H9 (cell line): Measurements from ENCODE around the gene BPGM. TPM values are rescaled to one million over a fixed set of nuclear protein-coding genes. Genes with fewer than 3 reads are reported as not detected.

Experiments used
- DNase-seq: peaks from one replicate; pipeline ENCODE4 v3.0.0-alpha.2; 2017
- H2AFZ ChIP-seq: one replicate; pipeline ENCODE4 v1.6.1; 2013; ENCODE audit warnings: mild to moderate bottlenecking, low read length, control low read depth, moderate library complexity
- H2AK5ac ChIP-seq: 2 replicates; pipeline ENCODE4 v1.6.1; 2013; ENCODE audit warnings: low read length, control low read depth, mixed read lengths; ENCODE audit not compliant: insufficient read length
- H2BK120ac ChIP-seq: one replicate; pipeline ENCODE4 v1.6.1; 2013; ENCODE audit warnings: low read depth, mild to moderate bottlenecking, low read length, control low read depth, inconsistent platforms; ENCODE audit not compliant: poor library complexity, severe bottlenecking
- H2BK12ac ChIP-seq: 2 replicates; pipeline ENCODE4 v1.6.1; 2013; ENCODE audit warnings: low read length, control low read depth, mixed read lengths, low read depth; ENCODE audit not compliant: insufficient read length
- H2BK15ac ChIP-seq: 2 replicates; pipeline ENCODE4 v1.6.1; 2013; ENCODE audit warnings: low read depth, low read length, control low read depth
- H2BK20ac ChIP-seq: one replicate; pipeline ENCODE4 v1.6.1; 2013; ENCODE audit warnings: low read depth, mild to moderate bottlenecking, low read length, control low read depth, inconsistent platforms; ENCODE audit not compliant: poor library complexity, severe bottlenecking
- H2BK5ac ChIP-seq: 2 replicates; pipeline ENCODE4 v1.6.1; 2013; ENCODE audit warnings: low read length, control low read depth, mixed read lengths; ENCODE audit not compliant: insufficient read length
- H3K14ac ChIP-seq: 2 replicates; pipeline ENCODE4 v1.6.1; 2013; ENCODE audit warnings: low read length, control low read depth; ENCODE audit not compliant: insufficient read depth
- H3K18ac ChIP-seq: 2 replicates; pipeline ENCODE4 v1.6.1; 2013; ENCODE audit warnings: low read depth, mild to moderate bottlenecking, mixed read lengths, low read length, control low read depth; ENCODE audit not compliant: insufficient read length
- H3K23ac ChIP-seq: 2 replicates; pipeline ENCODE4 v1.6.1; 2013; ENCODE audit warnings: low read length, control low read depth, mixed read lengths, low read depth; ENCODE audit not compliant: insufficient read length
- H3K23me2 ChIP-seq: 2 replicates; pipeline ENCODE4 v1.6.1; 2013; ENCODE audit warnings: low read depth, mild to moderate bottlenecking, mixed read lengths, low read length, control low read depth; ENCODE audit not compliant: insufficient read length, poor library complexity, severe bottlenecking
- H3K27ac ChIP-seq: 2 replicates; pipeline ENCODE4 v1.5.1; 2013; ENCODE audit warnings: low read length, control low read depth, mixed read lengths, low read depth; ENCODE audit not compliant: insufficient read length
- H3K27me3 ChIP-seq: 2 replicates; pipeline ENCODE4 v1.6.1; 2013; ENCODE audit warnings: low read length, control low read depth, inconsistent platforms; ENCODE audit not compliant: insufficient read depth
- H3K4ac ChIP-seq: 2 replicates; pipeline ENCODE4 v1.6.1; 2013; ENCODE audit warnings: low read depth, mild to moderate bottlenecking, control low read depth, inconsistent platforms, low read length, moderate library complexity
- H3K4me1 ChIP-seq: 2 replicates; pipeline ENCODE4 v1.6.1; 2013; ENCODE audit warnings: low read length, control low read depth, inconsistent platforms; ENCODE audit not compliant: insufficient read depth
- H3K4me2 ChIP-seq: 2 replicates; pipeline ENCODE4 v1.6.1; 2013; ENCODE audit warnings: low read length, control low read depth, mixed read lengths; ENCODE audit not compliant: insufficient read length, insufficient read depth
- H3K56ac ChIP-seq: 2 replicates; pipeline ENCODE4 v1.6.1; 2013; ENCODE audit warnings: low read depth, mild to moderate bottlenecking, mixed read lengths, low read length, control low read depth; ENCODE audit not compliant: insufficient read length
- H3K79me1 ChIP-seq: 2 replicates; pipeline ENCODE4 v1.6.1; 2013; ENCODE audit warnings: low read depth, mild to moderate bottlenecking, moderate library complexity, low read length, control low read depth, inconsistent platforms; ENCODE audit not compliant: insufficient read depth, poor library complexity, severe bottlenecking
- H3K79me2 ChIP-seq: 2 replicates; pipeline ENCODE4 v1.6.1; 2013; ENCODE audit warnings: low read length, control low read depth, inconsistent platforms; ENCODE audit not compliant: insufficient read depth
- H3K9ac ChIP-seq: 2 replicates; pipeline ENCODE4 v1.6.1; 2013; ENCODE audit warnings: low read length, control low read depth, mixed read lengths; ENCODE audit not compliant: insufficient read length; ENCODE audit errors: extremely low read depth
- H3K9me3 ChIP-seq: one replicate; pipeline ENCODE4 v1.6.1; 2013; ENCODE audit warnings: low read depth, low read length, inconsistent platforms; ENCODE audit not compliant: control insufficient read depth
- H3T11ph ChIP-seq: one replicate; pipeline ENCODE4 v1.6.1; 2013; ENCODE audit warnings: mild to moderate bottlenecking, low read length, control low read depth, inconsistent platforms
- H4K20me1 ChIP-seq: one replicate; pipeline ENCODE4 v1.6.1; 2013; ENCODE audit not compliant: control insufficient read depth, insufficient read length, insufficient read depth
- H4K5ac ChIP-seq: 2 replicates; pipeline ENCODE4 v1.6.1; 2013; ENCODE audit warnings: low read depth, mild to moderate bottlenecking, mixed read lengths, low read length, control low read depth; ENCODE audit not compliant: insufficient read length
- H4K8ac ChIP-seq: replicated peaks from 2 replicates; pipeline ENCODE4 v1.6.1; 2013; ENCODE audit warnings: low read length, control low read depth, mixed read lengths, low read depth; ENCODE audit not compliant: insufficient read length
- H4K91ac ChIP-seq: 2 replicates; pipeline ENCODE4 v1.6.1; 2013; ENCODE audit warnings: low read depth, mild to moderate bottlenecking, moderate library complexity, mixed read lengths, low read length, control low read depth; ENCODE audit not compliant: insufficient read length
- H3K27ac Mint-ChIP-seq, 3 experiments: 2 replicates in 2 of 3; 3 replicates in 1 of 3; pipeline ENCODE4 v1.8.0; 2020 to 2021; ENCODE audit warnings: mixed read lengths in 3 of 3, mild to moderate bottlenecking in 1 of 3, moderate library complexity in 1 of 3
- H3K27me3 Mint-ChIP-seq: 2 replicates; pipeline ENCODE4 v1.8.0; 2021; ENCODE audit warnings: low read depth, mild to moderate bottlenecking, moderate library complexity, mixed read lengths
- H3K36me3 Mint-ChIP-seq, 3 experiments: 2 replicates in 2 of 3; 3 replicates in 1 of 3; pipeline ENCODE4 v1.8.0; 2020 to 2021; ENCODE audit warnings: low read depth in 3 of 3, mixed read lengths in 3 of 3; ENCODE audit not compliant: insufficient read depth in 1 of 3
- H3K4me1 Mint-ChIP-seq, 2 experiments: 2 replicates each; pipeline ENCODE4 v1.8.0; 2020; ENCODE audit warnings: mixed read lengths in 2 of 2
- H3K4me3 Mint-ChIP-seq, 2 experiments: 2 replicates in 1 of 2; 3 replicates in 1 of 2; pipeline ENCODE4 v1.8.0; 2020 to 2021; ENCODE audit warnings: mild to moderate bottlenecking in 2 of 2, mixed read lengths in 2 of 2, moderate library complexity in 1 of 2
- H3K9me3 Mint-ChIP-seq, 2 experiments: 2 replicates in 1 of 2; 3 replicates in 1 of 2; pipeline ENCODE4 v1.8.0; 2020; ENCODE audit warnings: mild to moderate bottlenecking in 2 of 2, mixed read lengths in 2 of 2, moderate library complexity in 1 of 2
- CTCF ChIP-seq: fragments of 200-600 bp; sonication (generic); conservative IDR thresholded peaks from 3 replicates; pipeline ENCODE4 v1.8.0; 2021; ENCODE audit warnings: antibody characterized with exemption, mild to moderate bottlenecking
- WGBS: extraction: QIAGEN DNeasy Blood & Tissue Kit; methylation state at CpG from one replicate; pipeline ENCODE4 v1.1.7; 2013; ENCODE audit warnings: missing lambda C conversion rate, low lambda C conversion rate, mixed read lengths; ENCODE audit not compliant: insufficient read length; ENCODE audit errors: extremely low coverage; 5-methylcytosine and 5-hydroxymethylcytosine counted together
- total RNA-seq: library from RNA; stranded (reverse); gene quantifications from 2 replicates; pipeline ENCODE4 v1.2.1, GENCODE V29; 2021

The BPGM gene
- total RNA-seq, 1 experiment from 2014 or later = 14.4 TPM

DNA sequence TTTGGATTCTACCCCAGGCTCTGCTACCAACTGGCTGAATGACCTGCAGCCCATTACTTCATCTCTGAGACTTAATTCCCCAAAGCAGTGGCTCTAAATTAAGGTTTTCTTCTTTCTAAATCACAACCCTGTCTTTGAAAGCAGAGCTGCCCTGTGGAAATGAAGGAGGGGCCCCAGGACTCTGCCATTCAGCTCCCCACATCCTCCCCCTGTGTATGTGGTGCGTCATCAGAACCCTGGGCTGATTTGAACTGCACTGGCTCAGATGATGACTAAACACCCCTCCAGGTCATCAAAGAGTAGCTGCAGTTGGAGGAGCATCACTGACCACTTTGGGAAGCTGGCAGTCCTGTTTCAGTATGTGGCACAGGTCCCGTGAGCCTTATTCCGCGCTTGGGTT is 46.6 kb downstream of the BPGM start:
- Histone ChIP-seq H4K8ac (no peak overlapping the region), H2BK12ac (no peak overlapping the region), H3T11ph (no peak overlapping the region), H3K23me2 (no peaks in the 10 kb centered on the region), H3K79me1 (no peaks in the 10 kb centered on the region), H3K9ac (no peak overlapping the region), H3K23ac (no peak overlapping the region), H3K27me3 (no peaks in the 10 kb centered on the region), H4K5ac (no peak overlapping the region), H3K27ac (no peak overlapping the region), H3K18ac (no peak overlapping the region), H2BK20ac (no peak overlapping the region), H3K14ac (no peak overlapping the region), H3K79me2 (no peaks in the 10 kb centered on the region), H2AK5ac (no peak overlapping the region), H4K91ac (no peak overlapping the region), H4K20me1 (no peaks in the 10 kb centered on the region), H3K56ac (no peak overlapping the region), H2BK5ac (no peak overlapping the region), H3K4me2 (no peak overlapping the region), H2BK120ac (no peak overlapping the region), H2AFZ (no peak overlapping the region), H3K9me3 (no peaks in the 10 kb centered on the region), H3K4ac (no peak overlapping the region), H2BK15ac (no peak overlapping the region), H3K4me1 (no peaks in the 10 kb centered on the region)
- Mint-ChIP-seq H3K27me3 (no peaks in the 10 kb centered on the region), H3K27ac (no peak overlapping the region), H3K36me3 (no peaks in the 10 kb centered on the region), H3K4me3 (no peak overlapping the region), H3K9me3 (no peaks in the 10 kb centered on the region), H3K4me1 (peaks cover 10 to 12% of the 10 kb centered on the region in 2 experiments)
- DNase-seq = no peak
- WGBS = no CpG with 5 or more reads among the region's 4 CpGs
- TF ChIP-seq CTCF = no peak
